ENCODE results near the gene ABLIM1. TPM values are rescaled to one million over a fixed set of nuclear protein-coding genes. Genes with fewer than 3 reads are reported as not detected.

The ABLIM1 gene
- total RNA-seq, 1 donor from 2014 or later: 772 TPM

- DNase-seq (no peak), ATAC-seq (ENCODE audit: poor library complexity) (no peak)
- intact Hi-C loops (cut with DNase I): loop anchor here (5.0 kb wide), 1 partner anchor 71 kb away; no protein-coding TSS in a partner anchor
Measured at GRCh38 chr10:114543456-114543855, 114.6 kb downstream of the ABLIM1 start.

DNA sequence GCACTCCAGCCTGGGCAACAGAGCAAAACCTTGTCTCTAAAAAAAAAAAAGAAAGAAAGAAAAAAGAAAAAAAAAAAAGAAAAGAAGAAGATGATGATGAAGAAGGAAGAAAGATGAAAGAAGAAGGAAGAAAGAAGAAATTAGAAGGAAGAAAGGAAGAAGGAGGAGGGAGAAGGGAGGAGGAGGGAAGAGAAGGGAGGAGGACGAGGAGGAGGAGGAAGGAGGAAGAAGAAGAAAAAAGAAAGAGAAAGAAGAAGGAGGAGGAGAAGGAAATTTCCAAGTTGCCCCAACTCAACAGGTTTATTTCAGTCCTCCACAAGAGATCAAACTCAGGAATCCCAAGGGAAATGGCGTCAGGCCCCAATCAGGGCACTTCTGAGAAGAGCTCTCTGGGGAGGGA lies 115.7 kb downstream of the ABLIM1 start:
- ATAC-seq (ENCODE audit: poor library complexity): no peak
- intact Hi-C loops (cut with DNase I): loop anchor here (5.0 kb wide), 1 partner anchor 70 kb away; no protein-coding TSS in a partner anchor
- DNase-seq: no peak

DNA sequence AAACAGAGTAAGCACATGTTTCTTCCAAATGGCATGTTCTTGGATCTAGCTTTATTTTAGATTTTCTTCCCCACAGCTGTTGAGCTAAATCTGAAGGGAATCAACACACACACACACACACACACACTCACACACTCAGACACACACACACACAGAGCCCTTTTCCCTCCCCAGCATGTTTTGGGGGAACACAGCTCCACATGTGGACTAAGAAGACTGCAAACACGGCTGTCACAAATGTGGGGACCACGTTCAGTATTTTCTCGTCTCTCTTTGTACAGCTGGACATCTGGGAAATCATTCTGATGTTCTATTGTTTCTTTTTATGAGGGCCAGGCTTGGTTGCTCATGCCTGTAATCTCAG lies 116.3 kb downstream of the ABLIM1 start:
- peak; percentile 48 for ATAC-seq (ENCODE audit: poor library complexity)
- intact Hi-C loops (cut with DNase I): loop anchor here (5.0 kb wide), 1 partner anchor 69 kb away; no protein-coding TSS in a partner anchor
- DNase-seq: no peak

DNA sequence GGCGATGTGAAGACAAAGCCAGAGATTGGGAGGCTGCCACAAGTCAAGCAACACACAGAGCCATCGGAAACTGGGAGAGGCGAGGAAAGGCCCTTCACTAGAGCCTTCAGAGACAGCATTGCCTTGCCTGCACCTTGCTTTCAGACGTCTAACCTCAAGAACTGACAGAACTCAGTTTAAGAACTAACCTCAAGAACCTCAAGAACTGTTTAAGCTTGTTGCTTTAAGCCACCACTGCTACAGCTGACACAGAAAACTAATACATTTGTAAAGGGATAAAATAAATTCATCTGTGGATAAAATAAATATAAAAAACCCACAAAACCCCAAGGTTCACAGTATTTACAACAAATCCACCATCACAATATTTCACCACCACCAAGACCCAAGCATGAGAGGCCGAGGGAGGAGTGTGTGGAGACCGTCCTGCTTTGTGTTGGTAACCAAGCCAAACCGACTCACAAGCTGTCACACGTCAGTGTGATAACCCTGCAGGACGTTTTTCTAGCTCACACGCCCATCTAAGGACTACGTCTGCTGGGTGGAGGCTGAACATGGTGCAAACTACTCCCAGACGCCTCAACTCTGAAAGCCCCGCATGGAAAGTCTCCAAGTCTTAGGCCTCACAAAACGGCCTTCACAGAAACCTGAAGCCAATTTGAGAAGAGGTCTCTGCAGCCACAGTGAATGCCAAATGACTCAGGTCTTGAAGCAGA lies 116.8 kb downstream of the ABLIM1 start:
- intact Hi-C loops (cut with DNase I): loop anchor here (5.0 kb wide), 1 partner anchor 69 kb away; no protein-coding TSS in a partner anchor
- DNase-seq: peak; percentile 71
- peak; percentile 85 for ATAC-seq (ENCODE audit: poor library complexity)

DNA sequence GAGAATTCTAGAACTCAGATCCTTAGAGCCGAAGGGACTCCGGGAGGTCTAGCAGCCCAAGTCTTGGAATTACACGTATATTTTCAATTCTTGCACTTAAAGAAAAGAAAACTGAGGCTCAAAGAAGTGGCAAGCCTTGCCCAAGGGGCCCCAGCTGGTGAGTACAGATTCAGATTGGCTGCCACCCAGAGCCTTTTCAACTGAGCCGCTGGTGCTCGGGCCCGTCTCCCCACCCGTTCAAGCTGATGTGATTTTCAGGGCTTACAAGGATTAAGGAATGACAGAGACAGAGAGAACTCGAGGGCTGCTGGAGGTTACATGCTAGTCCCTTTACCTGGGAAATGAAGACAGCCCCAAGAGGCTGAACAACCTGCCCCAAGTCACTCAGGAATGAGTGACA lies 117.8 kb downstream of the ABLIM1 start:
- DNase-seq: no peak

DNA sequence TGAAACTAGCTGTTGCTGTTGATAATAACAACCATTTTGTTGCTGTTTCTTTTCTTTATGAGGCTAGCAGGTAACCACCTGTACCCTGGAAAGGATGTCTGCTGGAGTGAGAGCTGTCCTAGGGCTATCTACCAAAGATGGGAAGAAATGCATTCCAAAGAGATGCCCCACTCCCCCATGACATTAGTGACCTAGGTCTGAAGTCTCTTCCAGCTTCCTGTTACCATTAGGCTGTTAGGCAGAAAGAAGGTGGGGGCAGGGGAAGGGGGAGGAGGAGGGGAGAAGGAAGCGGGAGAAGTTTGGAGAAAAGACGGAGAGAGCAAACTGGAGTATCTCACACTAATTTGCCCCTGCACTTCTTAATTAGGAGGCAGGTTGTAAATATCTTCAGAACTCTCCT lies 118.5 kb downstream of the ABLIM1 start:
- DNase-seq (no peak), ATAC-seq (ENCODE audit: poor library complexity) (no peak)
- intact Hi-C loops (cut with DNase I): loop anchor here (5.0 kb wide), 1 partner anchor 67 kb away; no protein-coding TSS in a partner anchor

More for the DNA sequence above, 117.8 kb downstream of the ABLIM1 start:
- ATAC-seq (ENCODE audit: poor library complexity): no peak
- intact Hi-C loops (cut with DNase I): loop anchor here (5.0 kb wide), 1 partner anchor 68 kb away; no protein-coding TSS in a partner anchor

DNA sequence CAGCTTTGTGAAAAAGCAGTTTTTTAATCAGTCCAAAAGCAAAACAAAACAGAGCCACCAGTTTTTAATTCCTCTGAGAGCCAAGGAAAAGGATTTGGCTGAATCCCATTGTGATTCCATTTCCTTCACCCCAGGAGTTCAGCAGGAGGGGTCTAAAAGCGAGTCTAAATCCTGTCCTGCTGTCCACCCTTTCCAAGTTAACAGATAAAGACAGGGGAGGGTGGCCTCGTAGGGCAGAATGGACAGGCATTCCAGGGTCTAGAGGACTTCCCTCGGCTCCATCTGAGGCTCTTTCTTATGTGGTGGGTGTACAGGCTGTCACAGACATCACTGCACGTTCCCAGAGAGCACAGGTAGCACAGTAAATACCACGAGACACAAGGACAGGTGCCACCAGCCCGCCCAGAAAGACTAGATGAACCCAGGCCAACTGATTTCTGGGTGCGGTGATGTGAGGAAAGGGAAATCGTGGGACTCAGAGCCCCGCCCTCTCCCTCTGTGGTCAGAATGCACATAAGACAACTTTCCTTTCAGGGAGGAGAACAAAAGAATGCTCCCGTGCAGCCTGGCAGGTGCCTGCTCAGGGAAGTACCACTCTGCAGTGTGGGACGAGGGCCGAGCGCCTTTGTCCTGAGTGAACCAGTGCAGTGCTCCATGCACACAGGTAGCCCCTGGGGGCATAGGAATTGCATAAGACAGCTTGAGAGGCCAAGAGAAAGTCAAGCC lies 119.7 kb downstream of the ABLIM1 start:
- no peak for ATAC-seq (ENCODE audit: poor library complexity)
- intact Hi-C loops (cut with DNase I): no loop called here
- no peak for DNase-seq

- DNase-seq (no peak), ATAC-seq (ENCODE audit: poor library complexity) (no peak)
- intact Hi-C loops (cut with DNase I): no loop called here
Measured at GRCh38 chr10:114537736-114538135, 120.3 kb downstream of the ABLIM1 start.

DNA sequence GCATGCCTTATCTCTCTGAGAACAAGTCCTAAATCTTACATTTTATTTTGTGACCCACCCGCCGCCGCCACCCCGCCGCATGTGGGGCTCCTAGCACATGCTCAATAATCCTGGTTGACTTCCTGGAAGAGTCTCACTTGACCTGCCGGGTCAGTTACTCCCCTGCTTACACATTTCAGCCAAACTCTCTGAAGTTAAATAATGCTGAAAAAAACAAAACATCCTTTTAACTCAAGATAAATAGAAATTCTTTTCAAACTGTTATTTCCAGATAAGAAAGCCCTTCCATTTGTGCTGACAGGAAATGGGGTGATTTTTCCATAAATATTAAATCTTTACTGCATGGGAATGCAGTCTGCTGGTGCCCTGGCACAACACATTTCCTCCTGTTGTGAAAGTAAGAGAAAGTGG lies 123.5 kb downstream of the ABLIM1 start:
- intact Hi-C loops (cut with DNase I): no loop called here
- DNase-seq (no peak), ATAC-seq (ENCODE audit: poor library complexity) (no peak)

GRCh38 chr10:114532226-114532625 lies 125.8 kb downstream of the ABLIM1 start:
- no peak for DNase-seq
- no peak for ATAC-seq (ENCODE audit: poor library complexity)

DNA sequence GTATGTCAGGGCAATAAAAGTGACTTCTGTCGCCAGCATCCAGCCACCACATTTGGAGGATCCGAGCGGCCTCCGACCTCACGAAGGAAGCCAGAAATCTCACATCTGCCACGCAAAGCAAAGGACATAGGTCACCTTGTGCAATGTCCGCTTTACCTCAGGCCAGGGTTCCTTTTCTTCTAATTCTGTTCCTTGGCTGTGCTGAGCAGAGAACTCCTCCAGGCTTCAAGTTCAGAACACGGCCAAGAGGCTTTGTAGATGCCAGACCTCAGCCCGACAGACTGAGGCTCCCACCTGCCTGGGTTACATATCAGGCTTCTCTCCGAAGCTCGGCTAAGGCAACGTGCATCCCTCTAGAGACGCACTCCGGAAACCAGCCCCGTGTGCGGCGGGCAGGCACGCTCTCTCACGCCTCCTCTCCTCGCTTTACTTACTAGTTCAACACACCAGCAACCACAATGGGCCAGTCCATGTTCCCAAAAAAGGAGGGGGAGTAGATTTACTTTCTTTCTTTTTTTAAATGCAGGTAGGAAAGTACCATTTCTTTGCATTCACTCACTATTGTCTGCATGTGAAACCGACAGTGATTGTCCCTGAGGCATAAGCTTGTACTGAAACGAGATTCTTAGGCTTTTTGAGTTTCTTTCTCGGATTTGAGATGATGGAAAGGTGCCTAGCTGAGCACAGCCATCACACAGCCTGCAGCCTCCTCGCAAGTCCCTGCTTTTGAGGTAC lies 131.4 kb downstream of the ABLIM1 start:
- peak; percentile 76 for ATAC-seq (ENCODE audit: poor library complexity)
- intact Hi-C loops (cut with DNase I): no loop called here
- DNase-seq: peak; percentile 82

More at GRCh38 chr10:114532226-114532625, 125.8 kb downstream of the ABLIM1 start:
- intact Hi-C loops (cut with DNase I): no loop called here

DNA sequence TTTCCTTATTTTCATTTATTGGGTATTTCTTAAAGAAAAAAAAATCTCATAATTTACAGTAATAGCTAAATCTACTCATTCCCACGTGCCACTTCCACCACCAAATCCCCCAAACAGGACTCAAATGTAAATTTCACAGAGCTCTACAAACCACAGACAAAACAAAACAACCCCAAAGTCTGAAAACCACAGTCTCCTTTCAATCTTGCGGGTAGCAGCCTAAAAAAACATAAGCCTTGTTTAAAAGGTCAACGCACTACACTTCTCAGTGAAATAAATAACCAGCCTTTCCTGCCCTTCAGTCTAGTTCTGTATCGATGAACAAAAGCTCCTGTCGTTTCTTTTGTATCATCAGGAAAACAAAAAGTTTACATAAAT lies 132.0 kb downstream of the ABLIM1 start:
- no peak for DNase-seq
- ATAC-seq (ENCODE audit: poor library complexity): no peak
- intact Hi-C loops (cut with DNase I): no loop called here

GRCh38 chr10:114525368-114525949 lies 132.6 kb downstream of the ABLIM1 start:
- no peak for DNase-seq
- peak; percentile 13 for ATAC-seq (ENCODE audit: poor library complexity)
- intact Hi-C loops (cut with DNase I): no loop called here

- DNase-seq (no peak), ATAC-seq (ENCODE audit: poor library complexity) (no peak)
- intact Hi-C loops (cut with DNase I): no loop called here
Measured at GRCh38 chr10:114523876-114524275, 134.2 kb downstream of the ABLIM1 start.

GRCh38 chr10:114521255-114521654 lies 136.8 kb downstream of the ABLIM1 start:
- DNase-seq (no peak), ATAC-seq (ENCODE audit: poor library complexity) (no peak)
- intact Hi-C loops (cut with DNase I): no loop called here

DNA sequence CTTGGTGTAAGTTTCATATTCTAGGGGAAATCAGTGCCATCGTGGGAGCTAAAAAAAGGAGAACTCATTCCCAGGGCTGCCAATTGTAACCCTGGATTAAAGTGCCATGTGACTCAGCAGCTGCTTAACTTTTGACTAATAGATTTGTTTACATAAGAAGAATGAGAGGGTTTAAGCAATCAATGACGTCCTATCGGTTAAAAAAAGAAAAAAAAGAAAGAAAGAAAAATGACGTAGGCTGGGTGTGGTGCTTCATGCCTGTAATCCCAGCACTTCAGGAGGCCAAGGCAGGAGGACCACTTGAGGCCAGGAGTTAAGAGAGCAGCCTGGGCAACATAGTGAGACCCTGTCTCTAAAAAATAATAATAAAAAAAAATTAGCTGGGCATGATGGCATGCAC lies 137.6 kb downstream of the ABLIM1 start:
- intact Hi-C loops (cut with DNase I): no loop called here
- DNase-seq (no peak), ATAC-seq (ENCODE audit: poor library complexity) (no peak)

DNA sequence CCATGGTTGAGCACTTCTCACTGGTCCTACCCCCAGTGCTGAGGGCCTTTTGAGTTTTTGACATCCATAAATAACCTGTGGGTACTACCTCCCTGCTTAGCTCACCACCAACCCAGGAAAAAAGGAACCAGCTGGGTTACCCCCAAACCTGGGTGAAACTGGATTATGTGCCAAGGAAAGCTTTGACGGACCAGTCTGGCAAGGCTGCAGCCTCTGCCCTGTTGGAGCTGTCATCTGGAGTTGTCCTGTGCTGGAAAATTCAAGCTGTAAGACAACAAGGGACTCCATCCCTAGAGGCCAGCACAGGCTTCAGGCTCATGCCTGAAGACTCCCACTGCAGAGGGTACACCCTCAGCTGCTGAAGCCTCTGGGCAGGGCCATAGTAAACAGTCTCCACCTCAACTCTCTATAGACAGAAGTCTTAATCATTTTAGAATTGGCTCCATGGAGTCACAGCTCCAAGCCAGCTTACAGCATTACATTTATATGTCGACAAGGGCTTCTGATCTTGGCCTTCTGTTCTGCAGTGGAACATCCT lies 138.2 kb downstream of the ABLIM1 start:
- DNase-seq (no peak), ATAC-seq (ENCODE audit: poor library complexity) (peak; percentile 1)
- intact Hi-C loops (cut with DNase I): no loop called here

- ATAC-seq (ENCODE audit: poor library complexity) (peak; percentile 16), DNase-seq (no peak)
- intact Hi-C loops (cut with DNase I): no loop called here
Measured at GRCh38 chr10:114519306-114519669, 138.8 kb downstream of the ABLIM1 start.

All from Right ventricle myocardium superior (tissue), 1 donor.